ENCODE measurements around the gene KCTD4. TPM values are rescaled to one million over a fixed set of nuclear protein-coding genes. Genes with fewer than 3 reads are reported as not detected.

The KCTD4 gene
- polyA plus RNA-seq, 1 donor from 2014 or later, result 1.2 TPM

DNA sequence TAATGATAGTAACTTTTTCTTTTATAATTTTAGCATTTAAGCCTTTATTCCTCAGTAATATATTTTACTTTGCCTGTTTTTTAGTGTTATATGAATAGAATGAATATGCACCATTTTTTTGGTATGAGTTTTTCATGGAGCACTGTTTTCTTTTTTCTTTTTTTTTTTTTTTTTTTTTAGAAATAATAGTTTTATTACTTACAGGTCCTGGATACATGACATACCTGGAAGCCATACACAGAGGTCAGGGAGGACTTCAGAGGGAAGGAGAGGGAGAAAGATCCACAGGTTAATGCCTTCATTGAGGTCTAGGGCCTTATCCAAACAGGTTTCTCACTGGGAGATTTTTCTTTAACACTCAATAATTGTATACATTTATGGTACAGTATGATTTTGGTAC lies 26.4 kb downstream of the KCTD4 start:
- H3K79me2 ChIP-seq (replicated peaks; ENCODE audit: insufficient read depth, low read length), result no peaks in the 10 kb centered on the region
- H3K9me3 ChIP-seq (ENCODE audit: low read length), result no peaks in the 10 kb centered on the region
- H3K27me3 ChIP-seq (ENCODE audit: insufficient read depth, low read depth, low read length), result no peaks in the 10 kb centered on the region
- H3K4me2 ChIP-seq (ENCODE audit: low read length), result no peak overlapping the region
- H3K9me2 ChIP-seq (ENCODE audit: insufficient read depth, low read length), result no peaks in the 10 kb centered on the region
- no peak overlapping the region for H3K9ac ChIP-seq (ENCODE audit: low read length)
- no peak overlapping the region for H3K4me3 ChIP-seq (ENCODE audit: low read length)
- no peak for TF ChIP-seq MXI1 (conservative IDR thresholded peaks at IDR 0.05; ENCODE audit: poor library complexity, severe bottlenecking)
- TF ChIP-seq TAF1 (IDR thresholded peaks at IDR 0.05; ENCODE audit: low read depth), result no peak
- no peak for TF ChIP-seq RAD21 (conservative IDR thresholded peaks at IDR 0.05)
- TF ChIP-seq, protein P1, sequence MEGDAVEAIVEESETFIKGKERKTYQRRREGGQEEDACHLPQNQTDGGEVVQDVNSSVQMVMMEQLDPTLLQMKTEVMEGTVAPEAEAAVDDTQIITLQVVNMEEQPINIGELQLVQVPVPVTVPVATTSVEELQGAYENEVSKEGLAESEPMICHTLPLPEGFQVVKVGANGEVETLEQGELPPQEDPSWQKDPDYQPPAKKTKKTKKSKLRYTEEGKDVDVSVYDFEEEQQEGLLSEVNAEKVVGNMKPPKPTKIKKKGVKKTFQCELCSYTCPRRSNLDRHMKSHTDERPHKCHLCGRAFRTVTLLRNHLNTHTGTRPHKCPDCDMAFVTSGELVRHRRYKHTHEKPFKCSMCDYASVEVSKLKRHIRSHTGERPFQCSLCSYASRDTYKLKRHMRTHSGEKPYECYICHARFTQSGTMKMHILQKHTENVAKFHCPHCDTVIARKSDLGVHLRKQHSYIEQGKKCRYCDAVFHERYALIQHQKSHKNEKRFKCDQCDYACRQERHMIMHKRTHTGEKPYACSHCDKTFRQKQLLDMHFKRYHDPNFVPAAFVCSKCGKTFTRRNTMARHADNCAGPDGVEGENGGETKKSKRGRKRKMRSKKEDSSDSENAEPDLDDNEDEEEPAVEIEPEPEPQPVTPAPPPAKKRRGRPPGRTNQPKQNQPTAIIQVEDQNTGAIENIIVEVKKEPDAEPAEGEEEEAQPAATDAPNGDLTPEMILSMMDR (IDR thresholded peaks at IDR 0.05; ENCODE audit: poor library complexity, severe bottlenecking), result no peak
- no peak for TF ChIP-seq SMC3 (conservative IDR thresholded peaks at IDR 0.05; ENCODE audit: poor library complexity)
- TF ChIP-seq, protein P2, sequence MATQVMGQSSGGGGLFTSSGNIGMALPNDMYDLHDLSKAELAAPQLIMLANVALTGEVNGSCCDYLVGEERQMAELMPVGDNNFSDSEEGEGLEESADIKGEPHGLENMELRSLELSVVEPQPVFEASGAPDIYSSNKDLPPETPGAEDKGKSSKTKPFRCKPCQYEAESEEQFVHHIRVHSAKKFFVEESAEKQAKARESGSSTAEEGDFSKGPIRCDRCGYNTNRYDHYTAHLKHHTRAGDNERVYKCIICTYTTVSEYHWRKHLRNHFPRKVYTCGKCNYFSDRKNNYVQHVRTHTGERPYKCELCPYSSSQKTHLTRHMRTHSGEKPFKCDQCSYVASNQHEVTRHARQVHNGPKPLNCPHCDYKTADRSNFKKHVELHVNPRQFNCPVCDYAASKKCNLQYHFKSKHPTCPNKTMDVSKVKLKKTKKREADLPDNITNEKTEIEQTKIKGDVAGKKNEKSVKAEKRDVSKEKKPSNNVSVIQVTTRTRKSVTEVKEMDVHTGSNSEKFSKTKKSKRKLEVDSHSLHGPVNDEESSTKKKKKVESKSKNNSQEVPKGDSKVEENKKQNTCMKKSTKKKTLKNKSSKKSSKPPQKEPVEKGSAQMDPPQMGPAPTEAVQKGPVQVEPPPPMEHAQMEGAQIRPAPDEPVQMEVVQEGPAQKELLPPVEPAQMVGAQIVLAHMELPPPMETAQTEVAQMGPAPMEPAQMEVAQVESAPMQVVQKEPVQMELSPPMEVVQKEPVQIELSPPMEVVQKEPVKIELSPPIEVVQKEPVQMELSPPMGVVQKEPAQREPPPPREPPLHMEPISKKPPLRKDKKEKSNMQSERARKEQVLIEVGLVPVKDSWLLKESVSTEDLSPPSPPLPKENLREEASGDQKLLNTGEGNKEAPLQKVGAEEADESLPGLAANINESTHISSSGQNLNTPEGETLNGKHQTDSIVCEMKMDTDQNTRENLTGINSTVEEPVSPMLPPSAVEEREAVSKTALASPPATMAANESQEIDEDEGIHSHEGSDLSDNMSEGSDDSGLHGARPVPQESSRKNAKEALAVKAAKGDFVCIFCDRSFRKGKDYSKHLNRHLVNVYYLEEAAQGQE (IDR thresholded peaks at IDR 0.05; ENCODE audit: borderline replicate concordance), result no peak
- TF ChIP-seq EP300 (conservative IDR thresholded peaks at IDR 0.05; ENCODE audit: poor library complexity, severe bottlenecking), result no peak
- no peak for TF ChIP-seq POLR2AphosphoS5 (IDR thresholded peaks at IDR 0.05)
- TF ChIP-seq EZH2 (IDR thresholded peaks at IDR 0.05; ENCODE audit: borderline replicate concordance, insufficient read depth, low read length, poor library complexity, severe bottlenecking), result no peak
- H2AFZ ChIP-seq (ENCODE audit: low read depth, low read length), result no peak overlapping the region
- no peaks in the 10 kb centered on the region for H3K36me3 ChIP-seq (ENCODE audit: insufficient read depth, low read length)
- no peaks in the 10 kb centered on the region for H4K20me1 ChIP-seq (ENCODE audit: insufficient read depth)
- no peaks in the 10 kb centered on the region for H3F3A ChIP-seq (ENCODE audit: insufficient read depth, low read length, poor library complexity, severe bottlenecking)
- H3K27ac ChIP-seq (ENCODE audit: low read length), result no peak overlapping the region

DNA sequence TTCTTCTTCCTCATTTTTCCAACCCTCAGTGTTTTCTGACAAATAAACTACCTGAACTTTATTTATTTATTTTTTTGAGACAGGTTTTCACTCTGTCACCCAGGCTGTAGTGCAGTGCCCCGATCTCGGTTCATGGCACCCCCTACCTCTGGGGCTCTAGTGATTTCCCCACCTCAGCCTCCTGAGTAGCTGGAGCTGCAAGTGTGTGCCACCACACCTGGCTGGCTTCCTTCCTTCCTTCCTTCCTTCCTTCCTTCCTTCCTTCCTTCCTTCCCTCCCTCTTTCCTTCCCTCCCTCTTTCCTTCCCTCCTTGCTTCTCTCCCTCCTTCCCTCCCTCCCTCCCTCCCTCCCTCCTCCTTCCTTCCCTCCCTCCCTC lies 32.3 kb downstream of the KCTD4 start:
- Histone ChIP-seq H3K36me3 (ENCODE audit: insufficient read depth, low read length) (no peaks in the 10 kb centered on the region), H3K9ac (ENCODE audit: low read length) (no peak overlapping the region), H3K27me3 (ENCODE audit: insufficient read depth, low read depth, low read length) (no peaks in the 10 kb centered on the region), H3K27ac (ENCODE audit: low read length) (no peak overlapping the region), H3K4me3 (ENCODE audit: low read length) (no peak overlapping the region), H3K9me2 (ENCODE audit: insufficient read depth, low read length) (no peaks in the 10 kb centered on the region), H4K20me1 (ENCODE audit: insufficient read depth) (no peaks in the 10 kb centered on the region), H2AFZ (ENCODE audit: low read depth, low read length) (no peak overlapping the region), H3F3A (ENCODE audit: insufficient read depth, low read length, poor library complexity, severe bottlenecking) (no peaks in the 10 kb centered on the region), H3K79me2 (replicated peaks; ENCODE audit: insufficient read depth, low read length) (no peaks in the 10 kb centered on the region), H3K4me2 (ENCODE audit: low read length) (no peak overlapping the region), H3K9me3 (ENCODE audit: low read length) (no peaks in the 10 kb centered on the region)
- TF ChIP-seq RAD21 (conservative IDR thresholded peaks at IDR 0.05) (no peak), TAF1 (IDR thresholded peaks at IDR 0.05; ENCODE audit: low read depth) (no peak), EZH2 (IDR thresholded peaks at IDR 0.05; ENCODE audit: borderline replicate concordance, insufficient read depth, low read length, poor library complexity, severe bottlenecking) (no peak), SMC3 (conservative IDR thresholded peaks at IDR 0.05; ENCODE audit: poor library complexity) (no peak), EP300 (conservative IDR thresholded peaks at IDR 0.05; ENCODE audit: poor library complexity, severe bottlenecking) (no peak)
- TF ChIP-seq, protein P2 (IDR thresholded peaks at IDR 0.05; ENCODE audit: borderline replicate concordance), result no peak
- TF ChIP-seq, protein P1 (IDR thresholded peaks at IDR 0.05; ENCODE audit: poor library complexity, severe bottlenecking), result no peak
